Keratinocyte (primary cell): ENCODE results near the gene ACOXL.

ENCODE experiments used
- EZH2 ChIP-seq: IDR thresholded peaks from one replicate; pipeline ENCODE4 v1.6.1; 2012; ENCODE audit warnings: inconsistent platforms, mild to moderate bottlenecking, low read length, moderate library complexity
- TF ChIP-seq, protein P1 (sequence below), 3 experiments: IDR thresholded peaks in 1 of 3; conservative IDR thresholded peaks in 1 of 3; optimal IDR thresholded peaks in 1 of 3; 2 replicates in 2 of 3; 3 replicates in 1 of 3; pipeline versions ENCODE3 to v1.5.1; 2011; ENCODE audit warnings: low read length in 3 of 3, mild to moderate bottlenecking in 3 of 3, moderate library complexity in 2 of 3, control low read depth in 1 of 3, inconsistent platforms in 1 of 3; ENCODE audit not compliant: insufficient read depth in 2 of 3; ENCODE audit errors: extremely low read depth in 1 of 3

DNA sequence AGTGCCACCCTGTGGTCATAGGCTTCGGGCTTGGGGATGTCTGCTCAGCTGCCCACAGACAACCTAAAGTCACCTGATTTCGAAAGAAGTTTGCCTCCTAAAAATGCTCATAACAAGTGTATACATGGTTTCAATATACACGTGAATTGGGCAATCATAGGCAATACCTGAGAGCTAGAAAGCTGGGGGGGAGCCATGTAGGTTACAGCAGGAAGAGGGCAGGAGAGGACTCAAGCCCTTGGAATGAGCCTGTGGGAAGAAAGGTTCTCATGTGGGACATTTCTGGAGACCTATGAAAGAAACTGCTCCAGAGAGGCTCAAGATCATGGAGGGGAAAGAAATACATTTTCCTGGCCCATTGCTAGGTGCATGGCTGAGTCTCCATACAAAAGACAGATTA lies 109.7 kb downstream of the ACOXL start:
- TF ChIP-seq EZH2, result no peak
- TF ChIP-seq, protein P1, sequence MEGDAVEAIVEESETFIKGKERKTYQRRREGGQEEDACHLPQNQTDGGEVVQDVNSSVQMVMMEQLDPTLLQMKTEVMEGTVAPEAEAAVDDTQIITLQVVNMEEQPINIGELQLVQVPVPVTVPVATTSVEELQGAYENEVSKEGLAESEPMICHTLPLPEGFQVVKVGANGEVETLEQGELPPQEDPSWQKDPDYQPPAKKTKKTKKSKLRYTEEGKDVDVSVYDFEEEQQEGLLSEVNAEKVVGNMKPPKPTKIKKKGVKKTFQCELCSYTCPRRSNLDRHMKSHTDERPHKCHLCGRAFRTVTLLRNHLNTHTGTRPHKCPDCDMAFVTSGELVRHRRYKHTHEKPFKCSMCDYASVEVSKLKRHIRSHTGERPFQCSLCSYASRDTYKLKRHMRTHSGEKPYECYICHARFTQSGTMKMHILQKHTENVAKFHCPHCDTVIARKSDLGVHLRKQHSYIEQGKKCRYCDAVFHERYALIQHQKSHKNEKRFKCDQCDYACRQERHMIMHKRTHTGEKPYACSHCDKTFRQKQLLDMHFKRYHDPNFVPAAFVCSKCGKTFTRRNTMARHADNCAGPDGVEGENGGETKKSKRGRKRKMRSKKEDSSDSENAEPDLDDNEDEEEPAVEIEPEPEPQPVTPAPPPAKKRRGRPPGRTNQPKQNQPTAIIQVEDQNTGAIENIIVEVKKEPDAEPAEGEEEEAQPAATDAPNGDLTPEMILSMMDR (optimal IDR thresholded peaks at IDR 0.05 in 1 of 3, IDR thresholded peaks at IDR 0.05 in 1 of 3, conservative IDR thresholded peaks at IDR 0.05 in 1 of 3; ENCODE audit: extremely low read depth in 1 of 3, insufficient read depth in 2 of 3, low read length in 3 of 3), result no peak
